Gastrocnemius medialis (tissue), 4 donors: ENCODE results near the gene EPAS1. TPM values are rescaled to one million over a fixed set of nuclear protein-coding genes. Genes with fewer than 3 reads are reported as not detected.

Experiments
- ATAC-seq, 2 donors: fragments of 150-250 bp; one replicate each; pipeline ENCODE4 v1.9.1; 2016
- DNase-seq, 2 donors: peaks; one replicate each; pipeline ENCODE4 v3.0.0-alpha.2; 2019
- H3K27ac ChIP-seq, 4 donors: fragments of 200-600 bp; sonication (generic); 1 replicate in 1 of 4; 2 replicates in 3 of 4; pipeline ENCODE4 v1.5.1; 2016 to 2018; ENCODE audit warnings: mild to moderate bottlenecking in 2 of 4, moderate library complexity in 1 of 4
- H3K27me3 ChIP-seq, 3 donors: fragments of 200-600 bp; sonication (generic) in 2 of 3; 1 replicate in 1 of 3; 2 replicates in 2 of 3; pipeline versions ENCODE4 v1.5.1 to v1.6.0; 2016 to 2019; ENCODE audit warnings: mild to moderate bottlenecking in 1 of 3, moderate library complexity in 1 of 3
- H3K36me3 ChIP-seq, 2 donors: fragments of 200-600 bp; sonication (generic) in 1 of 2; one replicate each; pipeline ENCODE4 v1.5.1; 2017 to 2018
- H3K4me1 ChIP-seq, 2 donors: fragments of 200-600 bp; sonication (generic) in 1 of 2; one replicate each; pipeline ENCODE4 v1.5.1; 2016 to 2017; ENCODE audit warnings: mild to moderate bottlenecking in 2 of 2
- H3K4me3 ChIP-seq, 4 donors: fragments of 200-600 bp; sonication (generic) in 3 of 4; 1 replicate in 1 of 4; 2 replicates in 3 of 4; pipeline ENCODE4 v1.5.1; 2016 to 2019; ENCODE audit warnings: mild to moderate bottlenecking in 2 of 4
- H3K9me3 ChIP-seq, 3 donors: fragments of 200-600 bp; sonication (generic) in 2 of 3; 1 replicate in 1 of 3; 2 replicates in 2 of 3; pipeline ENCODE4 v1.5.1; 2016 to 2019
- POLR2A ChIP-seq, 2 donors: fragments of 450-650 bp; IDR thresholded peaks; one replicate each; pipeline ENCODE4 v1.6.1; 2017; ENCODE audit warnings: antibody characterized with exemption in 2 of 2, mild to moderate bottlenecking in 2 of 2, moderate library complexity in 2 of 2
- in situ Hi-C, 4 donors: fragments of 200-750 bp; cut with MboI; loops; one replicate each; pipeline versions ENCODE4 v1.15.0 to v1.8.0; 2017; ENCODE audit warnings: low sequenced_read_pairs in 4 of 4
- intact Hi-C: fragments of 100-400 bp; cut with DNase I; formaldehyde crosslinking; loops from one replicate; pipeline ENCODE4 v1.15.1; 2023; ENCODE audit warnings: low total_unique reads
- total RNA-seq, 4 donors: library from RNA; depleted of rRNA; stranded (reverse); fragments of >200 nt; gene quantifications; one replicate each; pipeline versions ENCODE4 v1.1.0 to v1.2.3, GENCODE V29; 2016
- TF ChIP-seq, protein P1 (sequence below), 5 experiments: fragments of 450-650 bp in 3 of 5; fragments of 200-600 bp in 2 of 5; sonication (generic) in 2 of 5; IDR thresholded peaks in 4 of 5; conservative IDR thresholded peaks in 1 of 5; 1 replicate in 4 of 5; 2 replicates in 1 of 5; pipeline ENCODE4 v1.5.1; 2016 to 2019; ENCODE audit warnings: antibody characterized with exemption in 5 of 5, mild to moderate bottlenecking in 3 of 5, moderate library complexity in 3 of 5

EPAS1 gene
- total RNA-seq, 4 donors from 2014 or later = 61.5 to 95.1 (median 90.0) TPM

DNA sequence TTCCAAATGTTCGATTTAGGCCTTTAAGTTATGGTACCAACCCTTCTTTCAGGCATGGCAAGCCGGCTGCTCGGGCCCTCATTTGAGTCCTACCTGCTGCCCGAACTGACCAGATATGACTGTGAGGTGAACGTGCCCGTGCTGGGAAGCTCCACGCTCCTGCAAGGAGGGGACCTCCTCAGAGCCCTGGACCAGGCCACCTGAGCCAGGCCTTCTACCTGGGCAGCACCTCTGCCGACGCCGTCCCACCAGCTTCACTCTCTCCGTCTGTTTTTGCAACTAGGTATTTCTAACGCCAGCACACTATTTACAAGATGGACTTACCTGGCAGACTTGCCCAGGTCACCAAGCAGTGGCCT, 87.2 kb downstream of the EPAS1 start:
- TF ChIP-seq POLR2A (IDR thresholded peaks at IDR 0.05) = no peak
- TF ChIP-seq, protein P1, sequence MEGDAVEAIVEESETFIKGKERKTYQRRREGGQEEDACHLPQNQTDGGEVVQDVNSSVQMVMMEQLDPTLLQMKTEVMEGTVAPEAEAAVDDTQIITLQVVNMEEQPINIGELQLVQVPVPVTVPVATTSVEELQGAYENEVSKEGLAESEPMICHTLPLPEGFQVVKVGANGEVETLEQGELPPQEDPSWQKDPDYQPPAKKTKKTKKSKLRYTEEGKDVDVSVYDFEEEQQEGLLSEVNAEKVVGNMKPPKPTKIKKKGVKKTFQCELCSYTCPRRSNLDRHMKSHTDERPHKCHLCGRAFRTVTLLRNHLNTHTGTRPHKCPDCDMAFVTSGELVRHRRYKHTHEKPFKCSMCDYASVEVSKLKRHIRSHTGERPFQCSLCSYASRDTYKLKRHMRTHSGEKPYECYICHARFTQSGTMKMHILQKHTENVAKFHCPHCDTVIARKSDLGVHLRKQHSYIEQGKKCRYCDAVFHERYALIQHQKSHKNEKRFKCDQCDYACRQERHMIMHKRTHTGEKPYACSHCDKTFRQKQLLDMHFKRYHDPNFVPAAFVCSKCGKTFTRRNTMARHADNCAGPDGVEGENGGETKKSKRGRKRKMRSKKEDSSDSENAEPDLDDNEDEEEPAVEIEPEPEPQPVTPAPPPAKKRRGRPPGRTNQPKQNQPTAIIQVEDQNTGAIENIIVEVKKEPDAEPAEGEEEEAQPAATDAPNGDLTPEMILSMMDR (IDR thresholded peaks at IDR 0.05 in 4 of 5, conservative IDR thresholded peaks at IDR 0.05 in 1 of 5) = no peak
- Histone ChIP-seq H3K27me3 (no peaks in the 10 kb centered on the region), H3K4me1 (no peaks in the 10 kb centered on the region), H3K4me3 (no peak overlapping the region), H3K27ac (no peak overlapping the region), H3K36me3 (peaks cover 0 to 64% of the 10 kb centered on the region in 2 donors), H3K9me3 (no peaks in the 10 kb centered on the region)
- no peak for DNase-seq
- in situ Hi-C loops (no loop called here), intact Hi-C loops (no loop called here)
- no peak for ATAC-seq

DNA sequence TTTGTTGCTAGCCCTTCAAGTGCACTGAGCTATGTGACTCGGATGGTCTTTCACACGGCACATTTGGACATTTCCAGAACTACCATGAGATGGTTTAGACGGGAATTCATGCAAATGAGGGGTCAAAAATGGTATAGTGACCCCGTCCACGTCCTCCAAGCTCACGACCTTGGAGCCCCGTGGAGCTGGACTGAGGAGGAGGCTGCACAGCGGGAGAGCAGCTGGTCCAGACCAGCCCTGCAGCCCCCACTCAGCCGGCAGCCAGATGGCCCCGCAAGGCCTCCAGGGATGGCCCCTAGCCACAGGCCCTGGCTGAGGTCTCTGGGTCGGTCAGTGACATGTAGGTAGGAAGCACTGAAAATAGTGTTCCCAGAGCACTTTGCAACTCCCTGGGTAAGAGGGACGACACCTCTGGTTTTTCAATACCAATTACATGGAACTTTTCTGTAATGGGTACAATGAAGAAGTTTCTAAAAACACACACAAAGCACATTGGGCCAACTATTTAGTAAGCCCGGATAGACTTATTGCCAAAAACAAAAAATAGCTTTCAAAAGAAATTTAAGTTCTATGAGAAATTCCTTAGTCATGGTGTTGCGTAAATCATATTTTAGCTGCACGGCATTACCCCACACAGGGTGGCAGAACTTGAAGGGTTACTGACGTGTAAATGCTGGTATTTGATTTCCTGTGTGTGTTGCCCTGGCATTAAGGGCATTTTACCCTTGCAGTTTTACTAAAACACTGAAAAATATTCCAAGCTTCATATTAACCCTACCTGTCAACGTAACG, 88.8 kb downstream of the EPAS1 start:
- no peak for DNase-seq
- no peaks in the 10 kb centered on the region for H3K27me3 ChIP-seq
- intact Hi-C loops (no loop called here), in situ Hi-C loops (no loop called here)
- no peaks in the 10 kb centered on the region for H3K9me3 ChIP-seq
- peak in 1 of 2 donors; percentile 31 for ATAC-seq
- no peaks in the 10 kb centered on the region for H3K4me1 ChIP-seq
- TF ChIP-seq POLR2A (IDR thresholded peaks at IDR 0.05) = no peak
- TF ChIP-seq, protein P1 (IDR thresholded peaks at IDR 0.05 in 4 of 5, conservative IDR thresholded peaks at IDR 0.05 in 1 of 5) = no peak
- no peak overlapping the region for H3K27ac ChIP-seq
- peaks cover 0 to 49% of the 10 kb centered on the region in 2 donors for H3K36me3 ChIP-seq
- H3K4me3 ChIP-seq = no peak overlapping the region

DNA sequence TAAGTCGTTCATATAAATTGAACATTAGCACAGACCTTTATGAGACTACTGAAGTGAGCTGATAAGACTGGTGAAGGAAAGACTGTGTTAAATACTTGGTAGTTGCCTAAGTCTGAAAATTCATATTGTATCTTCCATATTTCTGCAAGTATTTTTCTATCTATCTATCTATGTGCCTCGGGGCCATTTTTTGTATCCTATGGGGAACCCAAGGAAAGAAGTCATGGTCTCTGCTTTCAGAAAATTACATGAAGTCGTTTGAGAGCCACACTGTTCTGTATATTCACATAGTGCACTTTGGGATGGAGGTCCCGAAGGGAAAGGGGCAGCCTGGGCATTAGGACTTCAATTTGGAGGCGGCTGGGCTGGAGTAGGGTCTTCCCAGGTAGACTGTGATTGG, 89.6 kb downstream of the EPAS1 start:
- TF ChIP-seq, protein P1 (IDR thresholded peaks at IDR 0.05 in 4 of 5, conservative IDR thresholded peaks at IDR 0.05 in 1 of 5) = no peak
- TF ChIP-seq POLR2A (IDR thresholded peaks at IDR 0.05) = no peak
- H3K27me3 ChIP-seq = no peaks in the 10 kb centered on the region
- H3K4me1 ChIP-seq = no peaks in the 10 kb centered on the region
- in situ Hi-C loops (no loop called here), intact Hi-C loops (no loop called here)
- DNase-seq (no peak), ATAC-seq (no peak)
- H3K27ac ChIP-seq = no peak overlapping the region
- H3K9me3 ChIP-seq = no peaks in the 10 kb centered on the region
- H3K36me3 ChIP-seq = peaks cover 0 to 41% of the 10 kb centered on the region in 2 donors
- no peak overlapping the region for H3K4me3 ChIP-seq

DNA sequence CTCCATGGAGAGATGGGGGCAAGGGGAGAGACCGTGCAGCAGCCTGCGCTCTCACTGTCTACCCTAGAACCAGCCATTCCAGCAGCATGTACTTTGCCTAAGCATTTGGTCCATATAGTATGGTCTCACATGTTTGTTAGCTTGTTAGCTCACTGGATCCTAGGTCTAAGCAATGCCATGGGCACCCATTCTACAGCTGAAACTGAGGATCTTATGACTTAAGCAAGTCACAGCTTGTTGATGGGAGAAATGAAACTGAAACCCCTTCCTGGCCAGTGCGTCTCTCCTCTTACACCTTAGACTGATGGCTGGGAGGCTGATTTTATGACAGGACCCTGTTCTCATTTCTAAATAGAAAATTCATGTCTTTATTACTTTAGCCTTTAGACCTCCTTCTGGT, 90.1 kb downstream of the EPAS1 start:
- Histone ChIP-seq H3K27ac (no peak overlapping the region), H3K27me3 (no peaks in the 10 kb centered on the region), H3K4me1 (no peaks in the 10 kb centered on the region), H3K9me3 (no peaks in the 10 kb centered on the region), H3K4me3 (no peak overlapping the region), H3K36me3 (peaks cover 0 to 35% of the 10 kb centered on the region in 2 donors)
- DNase-seq (no peak), ATAC-seq (no peak)
- TF ChIP-seq, protein P1 (IDR thresholded peaks at IDR 0.05 in 4 of 5, conservative IDR thresholded peaks at IDR 0.05 in 1 of 5) = no peak
- no peak for TF ChIP-seq POLR2A (IDR thresholded peaks at IDR 0.05)
- in situ Hi-C loops = no loop called here
- intact Hi-C loops = no loop called here
